HEK293 (cell line): Measurements from ENCODE around the gene DCST1.

ENCODE experiments used
- AEBP2 ChIP-seq: fragments of 450-650 bp; formaldehyde crosslinking; IDR thresholded peaks from 2 replicates; pipeline ENCODE4 v1.5.1; 2016; ENCODE audit warnings: missing biosample characterization, missing genetic modification characterization, borderline replicate concordance
- BCL11A ChIP-seq: fragments of 450-650 bp; formaldehyde crosslinking; IDR thresholded peaks from 2 replicates; pipeline ENCODE4 v1.5.1; 2016; ENCODE audit warnings: low read depth, missing biosample characterization, missing genetic modification characterization
- CTCF ChIP-seq: fragments of 450-650 bp; formaldehyde crosslinking; IDR thresholded peaks from 2 replicates; pipeline ENCODE4 v1.5.1; 2016; ENCODE audit warnings: missing biosample characterization, missing genetic modification characterization
- HOXD13 ChIP-seq: sonication (generic); formaldehyde crosslinking; IDR thresholded peaks from 2 replicates; pipeline ENCODE4 v1.8.0; 2022; ENCODE audit warnings: missing genetic modification reagents, borderline replicate concordance
- OVOL3 ChIP-seq: fragments of 450-650 bp; formaldehyde crosslinking; IDR thresholded peaks from 2 replicates; pipeline ENCODE4 v1.5.1; 2016; ENCODE audit warnings: missing biosample characterization, missing genetic modification characterization
- PRDM10 ChIP-seq: fragments of 450-650 bp; formaldehyde crosslinking; IDR thresholded peaks from 2 replicates; pipeline ENCODE4 v1.5.1; 2016; ENCODE audit warnings: missing biosample characterization, missing genetic modification characterization
- ZBTB49 ChIP-seq: fragments of 450-650 bp; formaldehyde crosslinking; IDR thresholded peaks from 2 replicates; pipeline ENCODE4 v1.5.1; 2016; ENCODE audit warnings: missing biosample characterization, missing genetic modification characterization, low read depth
- ZNF112 ChIP-seq: fragments of 450-650 bp; formaldehyde crosslinking; IDR thresholded peaks from 2 replicates; pipeline ENCODE4 v1.5.0; 2017; ENCODE audit warnings: missing biosample characterization, missing genetic modification characterization
- ZNF114 ChIP-seq: fragments of 450-650 bp; formaldehyde crosslinking; IDR thresholded peaks from 2 replicates; pipeline ENCODE4 v1.5.0; 2017; ENCODE audit warnings: missing biosample characterization, missing genetic modification characterization
- ZNF146 ChIP-seq: fragments of 450-650 bp; formaldehyde crosslinking; IDR thresholded peaks from 2 replicates; pipeline ENCODE4 v1.5.1; 2016; ENCODE audit warnings: missing biosample characterization, missing genetic modification characterization
- ZNF157 ChIP-seq: fragments of 450-650 bp; formaldehyde crosslinking; IDR thresholded peaks from 2 replicates; pipeline ENCODE4 v1.5.1; 2016; ENCODE audit warnings: missing biosample characterization, missing genetic modification characterization
- ZNF16 ChIP-seq: fragments of 450-650 bp; formaldehyde crosslinking; IDR thresholded peaks from 2 replicates; pipeline ENCODE4 v1.5.1; 2016; ENCODE audit warnings: low read depth, missing biosample characterization, missing genetic modification characterization
- ZNF169 ChIP-seq: fragments of 450-650 bp; formaldehyde crosslinking; IDR thresholded peaks from 2 replicates; pipeline ENCODE4 v1.5.1; 2016; ENCODE audit warnings: missing biosample characterization, missing genetic modification characterization
- ZNF18 ChIP-seq: fragments of 450-650 bp; formaldehyde crosslinking; IDR thresholded peaks from 2 replicates; pipeline ENCODE4 v1.5.1; 2016; ENCODE audit warnings: missing biosample characterization, missing genetic modification characterization
- ZNF184 ChIP-seq: fragments of 450-650 bp; IDR thresholded peaks from 2 replicates; pipeline ENCODE4 v1.5.1; 2018; ENCODE audit warnings: missing biosample characterization, mild to moderate bottlenecking, missing genetic modification characterization
- ZNF280C ChIP-seq: fragments of 450-650 bp; formaldehyde crosslinking; IDR thresholded peaks from 2 replicates; pipeline ENCODE4 v1.5.1; 2016; ENCODE audit warnings: missing biosample characterization, missing genetic modification characterization
- ZNF391 ChIP-seq: fragments of 450-650 bp; formaldehyde crosslinking; IDR thresholded peaks from 2 replicates; pipeline ENCODE4 v1.5.1; 2016; ENCODE audit warnings: low read depth, missing biosample characterization, missing genetic modification characterization, borderline replicate concordance
- ZNF423 ChIP-seq: fragments of 450-650 bp; formaldehyde crosslinking; IDR thresholded peaks from 2 replicates; pipeline ENCODE4 v1.5.1; 2016; ENCODE audit warnings: missing biosample characterization, missing genetic modification characterization
- ZNF549 ChIP-seq: fragments of 450-650 bp; IDR thresholded peaks from 2 replicates; pipeline ENCODE4 v1.5.1; 2018; ENCODE audit warnings: missing biosample characterization, missing genetic modification characterization, mild to moderate bottlenecking, inconsistent platforms, moderate library complexity
- ZNF707 ChIP-seq: fragments of 450-650 bp; formaldehyde crosslinking; IDR thresholded peaks from 2 replicates; pipeline ENCODE4 v1.5.1; 2016; ENCODE audit warnings: missing biosample characterization, missing genetic modification characterization
- ZNF76 ChIP-seq: fragments of 450-650 bp; formaldehyde crosslinking; IDR thresholded peaks from 2 replicates; pipeline ENCODE4; 2016; ENCODE audit warnings: low read depth, missing biosample characterization, missing genetic modification characterization, borderline replicate concordance
- ZNF768 ChIP-seq: fragments of 450-650 bp; formaldehyde crosslinking; IDR thresholded peaks from 2 replicates; pipeline ENCODE4 v1.5.1; 2018; ENCODE audit warnings: missing biosample characterization, mild to moderate bottlenecking, missing genetic modification characterization
- ZNF837 ChIP-seq: fragments of 450-650 bp; formaldehyde crosslinking; IDR thresholded peaks from 2 replicates; pipeline ENCODE4 v1.5.1; 2016; ENCODE audit warnings: missing biosample characterization, missing genetic modification characterization
- ZSCAN23 ChIP-seq: fragments of 450-650 bp; formaldehyde crosslinking; IDR thresholded peaks from 2 replicates; pipeline ENCODE4 v1.5.1; 2016; ENCODE audit warnings: missing biosample characterization, missing genetic modification characterization
- ZSCAN30 ChIP-seq: fragments of 450-650 bp; IDR thresholded peaks from 2 replicates; pipeline ENCODE4 v1.5.1; 2018; ENCODE audit warnings: missing biosample characterization, mild to moderate bottlenecking, missing genetic modification characterization, moderate library complexity
- ZXDB ChIP-seq: fragments of 450-650 bp; formaldehyde crosslinking; IDR thresholded peaks from 2 replicates; pipeline ENCODE4 v1.5.1; 2016; ENCODE audit warnings: missing biosample characterization, missing genetic modification characterization

DCST1 gene

GRCh38 chr1:155091071-155092051 is 57.7 kb downstream of the DCST1 start (continued):
- TF ChIP-seq ZBTB49 (tag by site-specific recombination), result no peak
- no peak for TF ChIP-seq ZNF184 (tag by site-specific recombination)
- TF ChIP-seq AEBP2 (tag by site-specific recombination), result no peak
- TF ChIP-seq PRDM10, result no peak; the same call in 1 of the 2 replicates
- TF ChIP-seq ZNF549 (tag by site-specific recombination), result no peak
- no peak for TF ChIP-seq ZNF768
- TF ChIP-seq ZNF391, result no peak
- TF ChIP-seq ZNF280C, result no peak
- no peak for TF ChIP-seq ZNF16 (tag by site-specific recombination)
- TF ChIP-seq ZNF169 (tag by site-specific recombination), result no peak
- TF ChIP-seq ZNF18 (tag by site-specific recombination), result no peak
- no peak for TF ChIP-seq ZXDB (tag by site-specific recombination)
- no peak for TF ChIP-seq OVOL3
- no peak for TF ChIP-seq ZNF707 (tag by site-specific recombination)
- no peak for TF ChIP-seq BCL11A (tag by site-specific recombination)
- no peak for TF ChIP-seq HOXD13
- no peak for TF ChIP-seq ZNF423 (tag by site-specific recombination)
- TF ChIP-seq CTCF (tag by site-specific recombination), result peak; percentile 92
- no peak for TF ChIP-seq ZNF157 (tag by site-specific recombination)
- TF ChIP-seq ZNF76 (tag by site-specific recombination), result no peak
- TF ChIP-seq ZNF112 (tag by site-specific recombination), result no peak
- TF ChIP-seq ZNF114, result no peak
- no peak for TF ChIP-seq ZNF146 (tag by site-specific recombination)
- TF ChIP-seq ZNF837, result no peak
- no peak for TF ChIP-seq ZSCAN23
- peak; percentile 55; the same call in 1 of the 2 replicates for TF ChIP-seq ZSCAN30 (tag by site-specific recombination)
